NCI-H748 treated with DMSO at 0.1 percent for 48 hours (cell line): ENCODE results near the gene DAB2IP.
A peak's percentile ranks its signal among the peaks of the same experiment; 100 is the strongest.
"Not testable (repeated sequence)": the region's sequence is repeated elsewhere in the genome, so short reads cannot be mapped to it uniquely, and the experiment has no call there.

Experiments
- DNase-seq: peaks from one replicate; lab custom pipeline; 2025; lab: John Stamatoyannopoulos, UW

The DAB2IP gene

GRCh38 chr9:121727295-121728020 is 76.0 kb downstream of the DAB2IP start:
- no peak for DNase-seq

GRCh38 chr9:121728916-121729315 is 77.5 kb downstream of the DAB2IP start:
- DNase-seq = no peak

DNA sequence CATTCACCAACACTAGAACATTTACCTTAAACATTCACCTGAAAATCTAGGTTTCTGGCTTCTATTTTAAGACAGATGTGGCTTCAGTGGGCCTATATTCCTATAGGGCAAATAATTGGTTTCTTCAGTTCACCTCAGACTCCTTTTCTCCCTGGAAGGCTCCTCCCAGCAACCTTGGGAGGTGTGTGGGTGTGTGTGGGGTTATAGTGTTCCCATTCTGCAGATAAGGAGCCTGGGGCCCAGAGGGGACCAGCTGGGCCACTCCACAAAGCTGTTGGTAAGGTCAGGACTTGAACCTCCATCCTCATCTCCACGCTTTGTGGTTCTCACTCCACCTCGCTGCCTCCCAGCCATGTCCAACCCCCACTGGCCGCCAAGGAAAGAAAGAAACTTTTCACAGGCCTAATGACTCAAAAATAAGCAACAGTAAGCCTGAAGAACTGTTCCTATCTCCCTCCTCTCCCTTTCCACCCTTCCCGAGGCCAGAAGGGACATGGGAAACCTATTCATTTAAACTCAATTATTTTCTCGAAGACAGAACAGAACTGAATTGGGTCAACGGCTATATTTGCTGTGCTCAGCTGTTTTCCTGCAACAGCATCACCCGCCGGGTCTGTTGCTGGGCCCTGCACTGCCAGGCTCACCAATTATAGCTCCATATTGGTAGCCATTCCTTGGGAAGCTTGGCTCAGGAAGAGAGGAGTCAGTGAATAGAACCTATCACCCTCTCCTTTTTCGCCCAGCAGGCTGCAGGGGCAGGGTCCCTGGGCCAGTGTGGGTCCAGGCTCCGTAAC is 78.5 kb downstream of the DAB2IP start:
- DNase-seq = no peak

DNA sequence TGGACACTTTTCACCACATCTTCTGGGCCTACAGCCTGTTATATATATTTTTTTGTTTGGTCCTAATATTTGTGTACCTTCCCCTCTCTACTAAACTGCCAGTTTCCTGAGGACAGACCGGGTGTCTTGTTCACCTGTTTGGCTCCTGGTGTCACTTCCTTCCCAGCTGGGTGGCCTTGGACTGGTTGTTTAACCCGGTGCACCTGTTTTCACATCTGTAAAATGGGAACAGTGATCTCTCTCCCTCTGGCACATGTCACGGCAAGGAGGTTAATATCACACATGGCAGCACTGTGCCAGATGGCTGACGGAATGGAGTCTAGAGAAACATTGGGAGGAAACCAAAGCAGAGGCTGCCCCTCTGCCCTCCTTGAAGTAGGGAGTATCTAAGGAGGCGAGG is 79.7 kb downstream of the DAB2IP start:
- no peak for DNase-seq

GRCh38 chr9:121731919-121732318 is 80.5 kb downstream of the DAB2IP start:
- no peak for DNase-seq

- DNase-seq = no peak
Observed at GRCh38 chr9:121732389-121732788, 81.0 kb downstream of the DAB2IP start.

DNA sequence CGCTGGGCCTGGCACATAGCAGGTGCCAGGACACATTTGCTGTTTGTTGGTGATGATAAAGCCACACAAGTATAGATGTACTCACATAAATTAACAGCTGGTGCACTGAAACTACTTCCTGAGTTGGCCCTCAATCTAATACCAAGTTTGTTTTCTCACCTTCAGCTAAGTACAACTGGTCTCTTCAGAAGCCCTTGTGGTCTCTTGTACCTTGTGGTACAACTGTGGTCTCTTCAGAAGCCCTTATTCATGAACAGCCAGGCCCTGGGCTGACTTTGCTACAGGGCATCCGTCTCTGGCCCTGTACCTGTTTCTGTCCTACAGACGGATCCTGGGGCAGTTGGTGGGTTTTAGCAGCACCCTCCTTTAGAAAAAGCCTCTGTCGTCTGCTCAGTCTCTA is 81.5 kb downstream of the DAB2IP start:
- no peak for DNase-seq

DNA sequence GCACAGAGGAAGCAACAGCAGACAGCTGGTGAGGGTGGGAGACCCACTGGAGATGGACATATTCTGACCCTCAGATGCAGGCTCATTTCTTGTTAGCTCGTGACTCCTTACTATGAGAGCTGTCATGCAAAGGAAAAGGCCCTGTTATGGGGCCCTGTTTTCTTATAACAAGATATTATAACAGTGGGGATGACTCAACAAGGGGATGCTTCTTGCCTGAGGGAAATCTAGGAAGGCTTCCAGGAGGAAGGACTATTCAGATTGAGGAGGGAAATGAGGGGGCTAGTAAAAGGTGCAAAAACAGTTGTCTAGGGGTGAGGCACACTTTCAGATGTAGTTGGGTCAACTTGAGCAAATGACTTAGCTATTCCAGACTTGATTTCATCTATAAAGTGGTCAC is 83.0 kb downstream of the DAB2IP start:
- DNase-seq = no peak

GRCh38 chr9:121735065-121735792 is 83.8 kb downstream of the DAB2IP start:
- DNase-seq = peak; percentile 3

DNA sequence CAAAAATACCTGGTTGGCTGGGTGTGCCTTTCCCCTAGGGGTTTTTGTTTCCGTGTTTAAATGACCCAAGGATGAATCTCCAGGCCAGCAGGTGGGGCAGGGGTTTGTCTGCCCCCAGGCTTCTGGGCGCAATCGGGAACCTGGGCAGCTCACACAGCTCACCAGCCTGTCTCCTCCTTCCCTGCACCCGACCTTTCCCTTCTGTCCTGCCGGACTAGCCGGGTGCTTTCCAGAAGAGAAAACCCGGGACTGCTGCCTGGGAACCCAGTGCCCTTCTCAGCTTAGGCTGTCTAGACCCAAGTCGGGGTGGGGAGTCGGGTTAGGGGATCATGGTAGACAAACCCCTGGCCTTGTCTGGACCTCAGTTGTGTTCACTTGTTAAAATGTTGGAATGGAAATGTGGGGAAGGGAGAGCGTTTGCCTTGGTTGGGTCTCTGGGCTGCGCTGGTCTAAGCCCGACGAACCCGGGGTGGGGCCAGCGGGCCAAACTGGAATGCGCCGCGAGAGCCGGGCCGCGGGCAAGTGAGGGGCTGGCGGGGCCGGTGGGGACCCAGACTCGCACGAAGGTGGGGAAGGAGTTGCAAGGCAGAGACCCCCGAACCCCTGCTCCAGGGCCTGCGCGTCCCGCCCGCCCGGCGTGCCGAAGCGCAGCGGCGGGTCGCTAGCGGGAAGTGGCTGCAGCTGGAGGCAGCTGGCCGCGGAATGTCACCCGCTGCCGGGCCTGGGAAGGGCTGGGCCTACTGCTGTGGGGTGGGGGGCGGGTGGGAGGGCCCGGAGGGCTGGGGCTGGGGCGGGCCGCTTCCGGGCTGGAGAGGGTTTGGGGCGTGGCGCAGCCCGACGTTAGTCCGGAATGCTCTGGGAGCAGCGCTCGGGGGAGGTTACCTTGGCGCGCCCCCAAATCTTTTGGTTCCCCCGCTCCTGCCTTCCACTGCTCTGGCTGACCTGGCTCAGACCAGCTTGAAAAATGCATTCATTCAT is 84.6 kb downstream of the DAB2IP start:
- DNase-seq = no peak

GRCh38 chr9:121736934-121737462 is 85.6 kb downstream of the DAB2IP start:
- no peak for DNase-seq

DNA sequence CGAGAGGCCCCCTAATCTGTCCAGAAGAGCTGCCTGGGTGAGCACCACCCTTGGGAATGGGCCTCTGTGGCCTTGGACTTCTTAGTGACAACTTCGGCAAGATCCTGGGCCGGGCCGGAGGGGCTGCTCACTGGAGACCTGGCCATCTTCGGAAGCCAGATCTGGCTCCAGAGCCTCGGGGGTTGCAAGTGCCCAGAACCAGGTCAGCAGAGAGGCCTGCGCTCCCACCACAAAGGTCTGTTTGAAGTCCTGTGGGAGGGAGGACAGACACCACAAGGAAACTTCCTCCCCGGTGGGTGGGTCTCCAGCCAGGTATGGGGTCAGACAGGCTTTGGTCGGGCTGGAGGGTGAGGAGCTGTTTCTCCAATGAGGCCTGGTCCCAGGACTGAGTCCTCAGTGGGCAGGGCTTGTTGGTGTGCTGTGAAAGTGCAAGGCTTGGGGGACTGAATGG is 86.1 kb downstream of the DAB2IP start:
- no peak for DNase-seq

DNA sequence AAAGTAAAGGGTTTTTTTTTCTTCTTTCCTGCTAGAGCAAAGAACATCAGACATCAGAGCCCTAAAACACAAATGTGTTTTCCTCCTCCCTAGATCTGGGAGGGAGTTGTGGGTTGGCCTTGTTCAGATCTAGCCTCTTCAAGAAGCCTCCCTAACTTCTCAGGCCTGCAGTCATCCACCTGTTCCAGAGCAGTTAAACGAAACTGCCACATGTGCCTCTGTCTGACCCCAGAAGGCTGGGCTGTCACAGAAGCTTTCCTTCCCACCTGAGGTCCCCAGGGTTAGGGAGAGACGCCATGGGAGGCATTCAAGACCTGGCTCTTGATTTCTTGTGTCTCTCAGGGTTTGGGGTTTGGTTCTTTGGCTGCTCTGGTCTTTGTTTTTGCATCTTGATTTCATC is 87.0 kb downstream of the DAB2IP start:
- DNase-seq = no peak

DNA sequence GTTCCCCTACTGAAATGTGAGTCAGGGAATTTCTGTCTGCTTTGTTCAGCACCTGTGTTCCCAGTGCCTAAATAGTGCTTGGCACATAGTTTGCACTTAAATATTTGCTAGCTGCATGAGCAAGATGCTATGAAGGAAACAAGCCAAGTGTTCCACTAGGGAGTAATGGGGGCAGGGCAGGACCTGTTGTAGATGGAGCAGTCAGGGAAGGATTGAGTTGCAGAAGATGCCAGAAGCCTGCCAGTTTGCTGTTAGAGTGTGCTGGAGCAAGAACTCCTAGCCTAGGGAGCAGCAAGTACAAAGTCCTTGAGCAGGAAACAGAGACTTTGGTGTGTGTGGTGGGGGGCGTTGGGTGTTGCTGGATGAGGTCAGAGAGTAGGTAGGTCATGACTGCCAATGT is 87.5 kb downstream of the DAB2IP start:
- no peak for DNase-seq

GRCh38 chr9:121739971-121740370 is 88.5 kb downstream of the DAB2IP start:
- no peak for DNase-seq

- DNase-seq = no peak
Observed at GRCh38 chr9:121741228-121741918, 89.9 kb downstream of the DAB2IP start.

- not testable (repeated sequence) for DNase-seq
Observed at GRCh38 chr9:121741919-121742283, 90.5 kb downstream of the DAB2IP start.

DNA sequence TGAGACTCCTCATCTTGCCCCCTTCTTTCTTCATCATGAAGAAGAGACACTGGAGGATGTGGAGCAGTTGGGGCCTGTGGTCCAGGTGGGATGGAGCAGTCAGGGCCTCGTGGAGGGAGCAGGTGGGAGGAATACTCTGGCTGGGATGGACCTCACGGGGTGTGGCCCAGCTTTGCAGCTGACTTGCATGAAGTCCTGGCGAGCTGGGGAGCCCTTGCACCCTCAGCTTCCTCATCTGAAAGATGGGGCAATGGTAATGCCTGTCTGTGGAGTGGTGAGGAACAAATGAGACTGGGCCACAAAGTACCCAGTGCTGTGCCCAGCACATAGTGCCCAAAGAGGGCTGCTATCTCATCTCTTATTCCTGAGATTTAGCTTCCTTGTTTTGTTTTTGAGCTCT is 91.5 kb downstream of the DAB2IP start:
- DNase-seq = no peak

GRCh38 chr9:121743441-121744001 is 92.1 kb downstream of the DAB2IP start:
- DNase-seq = no peak

DNA sequence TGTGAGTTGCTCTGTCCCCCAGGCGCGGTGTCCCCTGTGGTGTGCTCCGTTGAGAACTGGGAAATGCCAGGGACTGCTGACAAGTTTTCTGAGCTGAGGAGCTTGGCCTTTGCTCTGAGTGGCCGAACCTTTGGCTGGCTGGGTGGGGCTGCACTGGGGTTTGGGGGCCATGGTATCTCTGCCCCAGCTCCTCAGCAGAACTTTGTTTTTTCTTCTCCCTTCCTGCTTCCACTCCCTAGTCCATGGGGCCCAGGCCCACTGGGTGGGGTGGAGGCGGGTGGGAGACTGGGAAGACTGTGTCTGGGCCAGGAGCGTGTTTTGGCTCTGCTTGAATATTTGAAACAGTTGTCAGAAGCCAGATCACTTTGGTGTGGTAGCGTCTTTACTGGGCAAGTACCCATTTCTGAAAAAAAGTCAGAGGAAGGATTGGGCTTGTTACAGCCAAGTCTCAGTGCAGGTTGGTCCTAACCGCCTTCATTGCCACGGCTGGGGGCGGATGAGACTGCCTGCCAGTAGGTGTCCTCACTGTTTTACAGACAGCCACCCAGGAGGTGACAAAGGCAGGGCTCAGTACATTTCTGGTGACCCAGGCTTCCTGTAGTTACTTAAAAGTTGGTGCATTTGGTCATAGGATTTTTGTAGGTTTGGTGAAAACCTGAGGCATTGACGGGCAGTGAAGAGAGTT is 92.7 kb downstream of the DAB2IP start:
- no peak for DNase-seq
